SKM-1 treated with dmso at 0.1 percent for 144 hours (cell line): Measurements from ENCODE around the gene FAM193B.

Experiments
- DNase-seq: peaks from one replicate; lab custom pipeline; 2025; ENCODE audit not compliant: unreplicated experiment; lab: John Stamatoyannopoulos, UW

The FAM193B gene

GRCh38 chr5:177501874-177502678 is 52.3 kb downstream of the FAM193B start:
- DNase-seq, result no peak

- DNase-seq, result peak; percentile 73
Observed at GRCh38 chr5:177500685-177501522, 53.5 kb downstream of the FAM193B start.

GRCh38 chr5:177499842-177500241 is 54.5 kb downstream of the FAM193B start:
- no peak for DNase-seq

GRCh38 chr5:177498013-177498787 is 56.2 kb downstream of the FAM193B start:
- DNase-seq, result no peak

- peak; percentile 98 for DNase-seq
Observed at GRCh38 chr5:177497292-177498012, 56.9 kb downstream of the FAM193B start, which contains the start of gene PDLIM7. Gene PDLIM7, minus strand, starts transcription at chr5:177497604. Its CDS starts 1,092 bp downstream, at chr5:177496512.

- DNase-seq, result peak; percentile 40
Observed at GRCh38 chr5:177496727-177497291, 57.6 kb downstream of the FAM193B start.

GRCh38 chr5:177496070-177496726 is 58.2 kb downstream of the FAM193B start:
- no peak for DNase-seq

- no peak for DNase-seq
Observed at GRCh38 chr5:177495243-177496060, 58.9 kb downstream of the FAM193B start.

GRCh38 chr5:177494346-177495195 is 59.8 kb downstream of the FAM193B start:
- peak; percentile 86 for DNase-seq

- DNase-seq, result no peak
Observed at GRCh38 chr5:177493795-177494345, 60.5 kb downstream of the FAM193B start.

- DNase-seq, result no peak
Observed at GRCh38 chr5:177492841-177493240, 61.5 kb downstream of the FAM193B start.

GRCh38 chr5:177491983-177492746 is 62.2 kb downstream of the FAM193B start:
- no peak for DNase-seq

GRCh38 chr5:177491429-177491945 is 62.9 kb downstream of the FAM193B start:
- DNase-seq, result peak; percentile 41

GRCh38 chr5:177490992-177491391 is 63.4 kb downstream of the FAM193B start:
- no peak for DNase-seq

- DNase-seq, result no peak
Observed at GRCh38 chr5:177490311-177490991, 63.9 kb downstream of the FAM193B start.

GRCh38 chr5:177489119-177489716 is 65.1 kb downstream of the FAM193B start:
- no peak for DNase-seq
